ENCODE data around the gene CACNA1F. TPM values are rescaled to one million over a fixed set of nuclear protein-coding genes. Genes with fewer than 3 reads are reported as not detected.
A peak's percentile ranks its signal among the peaks of the same experiment; 100 is the strongest.

Gene CACNA1F
- total and polyA plus RNA-seq, 2 experiments from 2014 or later, result not detected

GRCh38 chrX:49202022-49202421 is 31.1 kb downstream of the CACNA1F start:
- H3K79me2 ChIP-seq (ENCODE audit: insufficient read depth), result no peaks in the 10 kb centered on the region
- H4K20me1 ChIP-seq (ENCODE audit: insufficient read depth), result no peaks in the 10 kb centered on the region
- no peak for DNase-seq
- H3K4me3 ChIP-seq, result no peak overlapping the region
- H3F3A ChIP-seq (ENCODE audit: insufficient read depth), result no peaks in the 10 kb centered on the region
- H3K36me3 ChIP-seq (ENCODE audit: low read depth), result no peaks in the 10 kb centered on the region
- no peak overlapping the region for H3K4me2 ChIP-seq (ENCODE audit: unreplicated experiment)
- 75 to 85% methylated on average over 2 of the region's 2 CpGs for WGBS, 2 experiments (ENCODE audit: low coverage in 1 of 2, low lambda C conversion rate in 2 of 2, missing lambda C conversion rate in 2 of 2)
- no peak overlapping the region for H3K27ac ChIP-seq
- no peak for TF ChIP-seq EZH2phosphoT487 (IDR thresholded peaks at IDR 0.05; ENCODE audit: insufficient read depth, low read depth)
- TF ChIP-seq EZH2 (IDR thresholded peaks at IDR 0.05; ENCODE audit: insufficient read depth, poor library complexity, severe bottlenecking), result no peak
- no peaks in the 10 kb centered on the region for H3K9me2 ChIP-seq (ENCODE audit: insufficient read depth)
- no peaks in the 10 kb centered on the region for H3K9me3 ChIP-seq (ENCODE audit: low read depth)
- no peak overlapping the region for H2AFZ ChIP-seq
- H3K4me1 ChIP-seq (ENCODE audit: insufficient read depth), result no peaks in the 10 kb centered on the region
- H3K27me3 ChIP-seq (replicated peaks; ENCODE audit: insufficient read depth), result no peaks in the 10 kb centered on the region
- in situ Hi-C loops (cut with MboI), result no loop called here
- no peak overlapping the region for H3K9ac ChIP-seq

GRCh38 chrX:49199906-49200771 is 33.0 kb downstream of the CACNA1F start, which contains the start of gene SYP:
TSS of gene SYP (minus strand) at chrX:49200193. CDS start at chrX:49200186, 7 bp downstream.
- DNase-seq, result peak; percentile 88
- Histone ChIP-seq H2AFZ (peak within 1 kb of the TSS; percentile 82), H3K4me1 (ENCODE audit: insufficient read depth) (no peaks in the 10 kb centered on the region), H3K27ac (no peak within 1 kb of the TSS), H3F3A (ENCODE audit: insufficient read depth) (no peaks in the 10 kb centered on the region), H3K9ac (peak within 1 kb of the TSS; percentile 39), H4K20me1 (ENCODE audit: insufficient read depth) (no peaks in the 10 kb centered on the region), H3K4me3 (peak within 1 kb of the TSS; percentile 51), H3K36me3 (ENCODE audit: low read depth) (no peaks in the 10 kb centered on the region), H3K27me3 (replicated peaks; ENCODE audit: insufficient read depth) (no peaks in the 10 kb centered on the region), H3K9me2 (ENCODE audit: insufficient read depth) (no peaks in the 10 kb centered on the region), H3K9me3 (ENCODE audit: low read depth) (no peaks in the 10 kb centered on the region), H3K79me2 (ENCODE audit: insufficient read depth) (no peaks in the 10 kb centered on the region), H3K4me2 (ENCODE audit: unreplicated experiment) (peak within 1 kb of the TSS; percentile 11)
- in situ Hi-C loops (cut with MboI), result no loop called here
- TF ChIP-seq EZH2 (IDR thresholded peaks at IDR 0.05; ENCODE audit: insufficient read depth, poor library complexity, severe bottlenecking) (no peak), EZH2phosphoT487 (IDR thresholded peaks at IDR 0.05; ENCODE audit: insufficient read depth, low read depth) (no peak)
- 5 to 12% methylated on average over 14 to 35 of the region's 61 CpGs for WGBS, 2 experiments (ENCODE audit: low coverage in 1 of 2, low lambda C conversion rate in 2 of 2, missing lambda C conversion rate in 2 of 2)

- TF ChIP-seq EZH2 (IDR thresholded peaks at IDR 0.05; ENCODE audit: insufficient read depth, poor library complexity, severe bottlenecking) (no peak), EZH2phosphoT487 (IDR thresholded peaks at IDR 0.05; ENCODE audit: insufficient read depth, low read depth) (no peak)
- H3K4me3 ChIP-seq, result no peak overlapping the region
- no peak overlapping the region for H3K9ac ChIP-seq
- no peaks in the 10 kb centered on the region for H4K20me1 ChIP-seq (ENCODE audit: insufficient read depth)
- H3K36me3 ChIP-seq (ENCODE audit: low read depth), result no peaks in the 10 kb centered on the region
- no peak for DNase-seq
- no peaks in the 10 kb centered on the region for H3K79me2 ChIP-seq (ENCODE audit: insufficient read depth)
- H3K27me3 ChIP-seq (replicated peaks; ENCODE audit: insufficient read depth), result no peaks in the 10 kb centered on the region
- H3K4me2 ChIP-seq (ENCODE audit: unreplicated experiment), result no peak overlapping the region
- H2AFZ ChIP-seq, result no peak overlapping the region
- no peaks in the 10 kb centered on the region for H3K4me1 ChIP-seq (ENCODE audit: insufficient read depth)
- H3F3A ChIP-seq (ENCODE audit: insufficient read depth), result no peaks in the 10 kb centered on the region
- 11% methylated on average over 11 of the region's 11 CpGs; no CpG with 5 or more reads in 1 of the 2 experiments for WGBS, 2 experiments (ENCODE audit: low coverage in 1 of 2, low lambda C conversion rate in 2 of 2, missing lambda C conversion rate in 2 of 2)
- in situ Hi-C loops (cut with MboI), result no loop called here
- no peaks in the 10 kb centered on the region for H3K9me2 ChIP-seq (ENCODE audit: insufficient read depth)
- H3K27ac ChIP-seq, result no peak overlapping the region
- H3K9me3 ChIP-seq (ENCODE audit: low read depth), result no peaks in the 10 kb centered on the region
Measured at GRCh38 chrX:49199315-49199595, 33.9 kb downstream of the CACNA1F start.

- Histone ChIP-seq H3K4me3 (no peak overlapping the region), H3K9ac (no peak overlapping the region), H3K27me3 (replicated peaks; ENCODE audit: insufficient read depth) (no peaks in the 10 kb centered on the region), H3K4me1 (ENCODE audit: insufficient read depth) (no peaks in the 10 kb centered on the region), H4K20me1 (ENCODE audit: insufficient read depth) (no peaks in the 10 kb centered on the region), H2AFZ (no peak overlapping the region), H3K27ac (no peak overlapping the region), H3F3A (ENCODE audit: insufficient read depth) (no peaks in the 10 kb centered on the region), H3K9me2 (ENCODE audit: insufficient read depth) (no peaks in the 10 kb centered on the region), H3K4me2 (ENCODE audit: unreplicated experiment) (no peak overlapping the region), H3K36me3 (ENCODE audit: low read depth) (no peaks in the 10 kb centered on the region), H3K9me3 (ENCODE audit: low read depth) (no peaks in the 10 kb centered on the region), H3K79me2 (ENCODE audit: insufficient read depth) (no peaks in the 10 kb centered on the region)
- TF ChIP-seq EZH2 (IDR thresholded peaks at IDR 0.05; ENCODE audit: insufficient read depth, poor library complexity, severe bottlenecking) (no peak), EZH2phosphoT487 (IDR thresholded peaks at IDR 0.05; ENCODE audit: insufficient read depth, low read depth) (no peak)
- WGBS, 2 experiments (ENCODE audit: low coverage in 1 of 2, low lambda C conversion rate in 2 of 2, missing lambda C conversion rate in 2 of 2), result 0 to 9% methylated on average over 5 to 12 of the region's 12 CpGs
- in situ Hi-C loops (cut with MboI), result no loop called here
- no peak for DNase-seq
Measured at GRCh38 chrX:49198540-49199314, 34.4 kb downstream of the CACNA1F start.

Measured in GM23248 (cell line).